IMR-90 (cell line): ENCODE results near the gene RBMXL3. TPM values are rescaled to one million over a fixed set of nuclear protein-coding genes. Genes with fewer than 3 reads are reported as not detected.

ENCODE experiments used
- ATAC-seq: fragments of 200-7000 bp; cut with Tn5 transposase; 2 replicates; pipeline ENCODE4 v1.9.1; 2020; ENCODE audit warnings: low read depth, mild to moderate bottlenecking, moderate library complexity
- BruUV-seq: library from RNA; stranded (reverse); fragments of 400-500 nt; replicated peaks from 2 replicates; lab custom pipeline; 2021; lab: Mats Ljungman, UMichigan
- CTCF ChIA-PET: fragments of 300-600 bp; formaldehyde crosslinking; extraction: SDS; loops from one replicate; lab custom pipeline; 2021; ENCODE audit warnings: antibody characterized with exemption; lab: Yijun Ruan, JAX
- POLR2A ChIA-PET: fragments of 300-600 bp; sonication (Branson Sonifier 250); formaldehyde crosslinking; loops from one replicate; lab custom pipeline; 2022; ENCODE audit warnings: antibody characterized with exemption; ENCODE audit not compliant: unreplicated experiment; lab: Charles Lee
- DNase-seq: peaks from one replicate; pipeline ENCODE4 v3.0.0; 2013
- H2AFZ ChIP-seq: replicated peaks from 2 replicates; pipeline ENCODE3; 2013; ENCODE audit warnings: low read length, mild to moderate bottlenecking; ENCODE audit not compliant: poor library complexity
- H2AK5ac ChIP-seq: 2 replicates; pipeline ENCODE4 v1.6.1; 2013; ENCODE audit warnings: low read depth, low read length, inconsistent platforms
- H2AK9ac ChIP-seq: replicated peaks from 2 replicates; pipeline ENCODE3; 2013; ENCODE audit warnings: mild to moderate bottlenecking, low read depth, low read length, moderate library complexity; ENCODE audit not compliant: poor library complexity
- H2BK120ac ChIP-seq: 2 replicates; pipeline ENCODE4 v1.6.1; 2013; ENCODE audit warnings: low read depth, low read length, inconsistent platforms
- H2BK15ac ChIP-seq: 3 replicates; pipeline ENCODE4 v1.6.1; 2013; ENCODE audit warnings: low read depth, low read length, inconsistent platforms
- H2BK20ac ChIP-seq: 2 replicates; pipeline ENCODE4 v1.6.1; 2013; ENCODE audit warnings: low read depth, mild to moderate bottlenecking, inconsistent platforms, low read length, moderate library complexity
- H2BK5ac ChIP-seq: 2 replicates; pipeline ENCODE4 v1.6.1; 2013; ENCODE audit warnings: mild to moderate bottlenecking, low read depth, low read length, inconsistent platforms; ENCODE audit not compliant: poor library complexity, severe bottlenecking
- H3K14ac ChIP-seq: replicated peaks from 2 replicates; pipeline ENCODE4 v1.6.1; 2013; ENCODE audit warnings: low read depth, low read length, inconsistent platforms
- H3K18ac ChIP-seq: 2 replicates; pipeline ENCODE4 v1.6.1; 2013; ENCODE audit warnings: low read depth, low read length, control low read depth
- H3K23ac ChIP-seq: 2 replicates; pipeline ENCODE4 v1.6.1; 2013; ENCODE audit warnings: low read depth, low read length, inconsistent platforms
- H3K27ac ChIP-seq: 2 replicates; pipeline ENCODE4 v1.5.1; 2013; ENCODE audit warnings: mild to moderate bottlenecking, control low read depth, low read length; ENCODE audit not compliant: insufficient read depth
- H3K27me3 ChIP-seq: 2 replicates; pipeline ENCODE4 v1.6.1; 2013; ENCODE audit warnings: low read length; ENCODE audit not compliant: control insufficient read depth, insufficient read depth
- H3K36me3 ChIP-seq: 2 replicates; pipeline ENCODE4 v1.6.1; 2013; ENCODE audit warnings: low read length, mixed read lengths; ENCODE audit not compliant: control insufficient read depth, insufficient read depth
- H3K4ac ChIP-seq: 2 replicates; pipeline ENCODE4 v1.6.1; 2013; ENCODE audit warnings: low read depth, low read length, inconsistent platforms
- H3K4me1 ChIP-seq: 2 replicates; pipeline ENCODE4 v1.6.1; 2013; ENCODE audit warnings: low read length, mixed read lengths; ENCODE audit not compliant: control insufficient read depth, insufficient read depth
- H3K4me2 ChIP-seq: 2 replicates; pipeline ENCODE4 v1.6.1; 2013; ENCODE audit warnings: low read depth, mild to moderate bottlenecking, control low read depth, low read length, moderate library complexity
- H3K4me3 ChIP-seq: 2 replicates; pipeline ENCODE4 v1.5.1; 2013; ENCODE audit warnings: low read depth, mild to moderate bottlenecking, control low read depth, low read length, moderate library complexity; ENCODE audit not compliant: insufficient read depth
- H3K56ac ChIP-seq: 2 replicates; pipeline ENCODE4 v1.6.1; 2013; ENCODE audit warnings: low read length, inconsistent platforms; ENCODE audit not compliant: insufficient read depth; ENCODE audit errors: extremely low read depth
- H3K79me1 ChIP-seq, 2 experiments: 2 replicates each; pipeline ENCODE4 v1.6.1; 2013; ENCODE audit warnings: low read length in 2 of 2, inconsistent platforms in 1 of 2, low read depth in 1 of 2
- H3K9ac ChIP-seq: 2 replicates; pipeline ENCODE4 v1.6.1; 2013; ENCODE audit warnings: low read depth, low read length, control low read depth
- H3K9me1 ChIP-seq: 2 replicates; pipeline ENCODE4 v1.6.1; 2013; ENCODE audit warnings: low read length, inconsistent platforms; ENCODE audit not compliant: insufficient read depth
- H3K9me3 ChIP-seq: 2 replicates; pipeline ENCODE4 v1.6.1; 2013; ENCODE audit warnings: low read length; ENCODE audit not compliant: control insufficient read depth, insufficient read depth
- H4K20me1 ChIP-seq: 2 replicates; pipeline ENCODE4 v1.6.1; 2013; ENCODE audit warnings: low read length, inconsistent platforms; ENCODE audit not compliant: insufficient read depth
- H4K5ac ChIP-seq: 2 replicates; pipeline ENCODE4 v1.6.1; 2013; ENCODE audit warnings: mild to moderate bottlenecking, low read depth, low read length, control low read depth
- H4K8ac ChIP-seq, 2 experiments: 2 replicates each; pipeline ENCODE4 v1.6.1; 2013; ENCODE audit warnings: low read depth in 2 of 2, low read length in 2 of 2, control low read depth in 1 of 2, inconsistent platforms in 1 of 2
- H4K91ac ChIP-seq: 2 replicates; pipeline ENCODE4 v1.6.1; 2013; ENCODE audit warnings: low read depth, low read length, inconsistent platforms; ENCODE audit not compliant: insufficient read depth
- BHLHE40 ChIP-seq: fragments of 150-350 bp; IDR thresholded peaks from 2 replicates; pipeline ENCODE4 v1.6.1; 2016; ENCODE audit warnings: mild to moderate bottlenecking, low read depth, low read length
- CEBPB ChIP-seq: IDR thresholded peaks from 2 replicates; pipeline ENCODE4 v1.6.1; 2012; ENCODE audit warnings: low read depth, low read length, improper control_type of control experiment
- CHD1 ChIP-seq: IDR thresholded peaks from 2 replicates; pipeline ENCODE4 v1.6.1; 2012; ENCODE audit warnings: low read depth, low read length, improper control_type of control experiment
- FOS ChIP-seq: fragments of 150-350 bp; IDR thresholded peaks from 2 replicates; pipeline ENCODE4 v1.6.1; 2016; ENCODE audit warnings: low read depth, low read length
- MAFK ChIP-seq: IDR thresholded peaks from 2 replicates; pipeline ENCODE4 v1.6.1; 2012; ENCODE audit warnings: low read depth, low read length, improper control_type of control experiment
- MAZ ChIP-seq: IDR thresholded peaks from 2 replicates; pipeline ENCODE4 v1.6.1; 2012; ENCODE audit warnings: low read depth, mild to moderate bottlenecking, low read length, improper control_type of control experiment, moderate library complexity, borderline replicate concordance
- MXI1 ChIP-seq: IDR thresholded peaks from 2 replicates; pipeline ENCODE4 v1.6.1; 2012; ENCODE audit warnings: low read depth, mild to moderate bottlenecking, low read length, moderate library complexity, borderline replicate concordance
- NFE2L2 ChIP-seq: fragments of 150-350 bp; IDR thresholded peaks from 2 replicates; pipeline ENCODE4 v1.6.1; 2016; ENCODE audit warnings: low read depth, mild to moderate bottlenecking, low read length
- POLR2A ChIP-seq: IDR thresholded peaks from 2 replicates; pipeline ENCODE4 v1.6.1; 2012; ENCODE audit warnings: mild to moderate bottlenecking, low read depth, low read length
- RAD21 ChIP-seq: IDR thresholded peaks from 2 replicates; pipeline ENCODE4 v1.6.1; 2012; ENCODE audit warnings: low read length, improper control_type of control experiment
- RCOR1 ChIP-seq: IDR thresholded peaks from 2 replicates; pipeline ENCODE4 v1.6.1; 2012; ENCODE audit warnings: mild to moderate bottlenecking, low read length, improper control_type of control experiment; ENCODE audit not compliant: insufficient replicate concordance
- RFX5 ChIP-seq: IDR thresholded peaks from 2 replicates; pipeline ENCODE4 v1.8.0; 2012; ENCODE audit warnings: low read depth, mild to moderate bottlenecking, low read length, moderate library complexity
- SMC3 ChIP-seq: fragments of 150-350 bp; IDR thresholded peaks from 2 replicates; pipeline ENCODE4 v1.6.1; 2016; ENCODE audit warnings: low read depth, mild to moderate bottlenecking, antibody characterized with exemption, low read length, moderate library complexity
- WGBS, 2 experiments: methylation state at CpG; one replicate each; pipeline versions ENCODE4 v1.1.5 to v1.1.7; 2013; ENCODE audit warnings: missing lambda C conversion rate in 2 of 2; ENCODE audit not compliant: insufficient read length in 1 of 2; ENCODE audit errors: extremely low coverage in 2 of 2; 5-methylcytosine and 5-hydroxymethylcytosine counted together
- dilution Hi-C: fragments of 300-500 bp; cut with HindIII; formaldehyde crosslinking; loops from one replicate; pipeline ENCODE4 v1.14.3; 2018; ENCODE audit warnings: low sequenced_read_pairs; ENCODE audit not compliant: unreplicated experiment
- in situ Hi-C: fragments of 300-500 bp; cut with MboI; formaldehyde crosslinking; loops from 3 replicates; pipeline ENCODE4 v1.14.3; 2019; ENCODE audit warnings: low sequenced_read_pairs, inconsistent platforms, mixed read lengths
- intact Hi-C: fragments of 100-400 bp; cut with micrococcal nuclease; formaldehyde crosslinking; loops from 2 replicates; pipeline ENCODE4 v1.10.0; 2022
- polyA plus RNA-seq, 3 experiments: library from polyadenylated mRNA; depleted of rRNA; stranded (reverse); fragments of >200 nt; gene quantifications; 2 replicates each; pipeline ENCODE4 v1.2.3, GENCODE V29; 2012; ENCODE audit warnings: low replicate concordance in 1 of 3
- total RNA-seq: library from RNA; depleted of rRNA; stranded (reverse); fragments of >200 nt; gene quantifications from 2 replicates; pipeline ENCODE4 v1.2.3, GENCODE V29; 2012
- TF ChIP-seq, protein P1 (sequence below): fragments of 150-350 bp; IDR thresholded peaks from 2 replicates; pipeline ENCODE4 v1.6.1; 2017; ENCODE audit warnings: mild to moderate bottlenecking, antibody characterized with exemption, low read length, low read depth
- TF ChIP-seq, protein P2 (sequence below): conservative IDR thresholded peaks from 2 replicates; pipeline ENCODE4 v1.5.1; 2012; ENCODE audit warnings: mild to moderate bottlenecking, low read depth, low read length, improper control_type of control experiment
- TF ChIP-seq, protein P3 (sequence below): fragments of 150-350 bp; IDR thresholded peaks from 2 replicates; pipeline ENCODE4 v1.6.1; 2016; ENCODE audit warnings: low read depth, mild to moderate bottlenecking, low read length, moderate library complexity, borderline replicate concordance

RBMXL3 gene
- total and polyA plus RNA-seq, 2 of the 4 experiments (the other 2 are of a cell fraction), result not detected

DNA sequence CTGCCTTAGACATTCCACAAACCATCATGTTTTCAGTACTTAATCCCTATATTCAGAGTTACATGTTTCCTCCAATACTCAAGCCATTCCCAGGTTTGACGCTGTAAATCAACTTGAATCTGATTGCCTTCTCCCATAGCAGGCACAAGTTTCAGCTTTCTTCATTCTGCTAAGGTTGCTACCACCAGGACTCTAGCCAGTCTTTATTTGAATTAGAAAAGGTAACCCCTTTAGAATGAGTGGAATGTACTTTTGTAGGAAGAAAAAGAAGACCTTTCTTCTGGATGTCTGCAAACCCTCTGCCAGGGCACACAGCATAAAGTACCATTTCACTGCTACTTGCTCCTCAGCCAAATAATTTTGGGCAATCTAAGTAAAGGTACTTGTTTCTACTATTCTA, 10.7 kb upstream of the RBMXL3 start:
- in situ Hi-C loops, result no loop called here
- POLR2A ChIA-PET, result no interaction called here

More for the DNA sequence above, 10.7 kb upstream of the RBMXL3 start:
- no CpG with 5 or more reads among the region's 1 CpG for WGBS, 2 experiments
- H2AK9ac ChIP-seq, result no peak overlapping the region
- intact Hi-C loops (no loop called here), dilution Hi-C loops (no loop called here)
- DNase-seq, result no peak
- no peak overlapping the region for H4K5ac ChIP-seq
- no peak overlapping the region for H2AK5ac ChIP-seq
- peaks cover 3% of the 10 kb centered on the region; the same call in 1 of the 2 replicates for H3K27me3 ChIP-seq
- H3K27ac ChIP-seq, result no peak overlapping the region
- H3K9ac ChIP-seq, result no peak overlapping the region
- ATAC-seq, result no peak
- H2BK20ac ChIP-seq, result no peak overlapping the region
- no peak overlapping the region for H3K4me3 ChIP-seq
- no peaks in the 10 kb centered on the region for H3K9me3 ChIP-seq
- no peak overlapping the region for H3K23ac ChIP-seq
- no peak overlapping the region for H3K4me2 ChIP-seq
- no peak overlapping the region for H2BK5ac ChIP-seq
- no peak overlapping the region for H2BK15ac ChIP-seq
- H3K14ac ChIP-seq, result no peak overlapping the region
- no peak for TF ChIP-seq CEBPB
- TF ChIP-seq NFE2L2, result no peak
- no peak for TF ChIP-seq MXI1
- TF ChIP-seq MAZ, result no peak
- no peak for TF ChIP-seq RAD21
- TF ChIP-seq, protein P1, sequence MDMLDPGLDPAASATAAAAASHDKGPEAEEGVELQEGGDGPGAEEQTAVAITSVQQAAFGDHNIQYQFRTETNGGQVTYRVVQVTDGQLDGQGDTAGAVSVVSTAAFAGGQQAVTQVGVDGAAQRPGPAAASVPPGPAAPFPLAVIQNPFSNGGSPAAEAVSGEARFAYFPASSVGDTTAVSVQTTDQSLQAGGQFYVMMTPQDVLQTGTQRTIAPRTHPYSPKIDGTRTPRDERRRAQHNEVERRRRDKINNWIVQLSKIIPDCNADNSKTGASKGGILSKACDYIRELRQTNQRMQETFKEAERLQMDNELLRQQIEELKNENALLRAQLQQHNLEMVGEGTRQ, result no peak
- TF ChIP-seq BHLHE40, result no peak
- no peak for TF ChIP-seq RFX5
- no peak for TF ChIP-seq CHD1
- TF ChIP-seq MAFK, result no peak
- TF ChIP-seq, protein P2, sequence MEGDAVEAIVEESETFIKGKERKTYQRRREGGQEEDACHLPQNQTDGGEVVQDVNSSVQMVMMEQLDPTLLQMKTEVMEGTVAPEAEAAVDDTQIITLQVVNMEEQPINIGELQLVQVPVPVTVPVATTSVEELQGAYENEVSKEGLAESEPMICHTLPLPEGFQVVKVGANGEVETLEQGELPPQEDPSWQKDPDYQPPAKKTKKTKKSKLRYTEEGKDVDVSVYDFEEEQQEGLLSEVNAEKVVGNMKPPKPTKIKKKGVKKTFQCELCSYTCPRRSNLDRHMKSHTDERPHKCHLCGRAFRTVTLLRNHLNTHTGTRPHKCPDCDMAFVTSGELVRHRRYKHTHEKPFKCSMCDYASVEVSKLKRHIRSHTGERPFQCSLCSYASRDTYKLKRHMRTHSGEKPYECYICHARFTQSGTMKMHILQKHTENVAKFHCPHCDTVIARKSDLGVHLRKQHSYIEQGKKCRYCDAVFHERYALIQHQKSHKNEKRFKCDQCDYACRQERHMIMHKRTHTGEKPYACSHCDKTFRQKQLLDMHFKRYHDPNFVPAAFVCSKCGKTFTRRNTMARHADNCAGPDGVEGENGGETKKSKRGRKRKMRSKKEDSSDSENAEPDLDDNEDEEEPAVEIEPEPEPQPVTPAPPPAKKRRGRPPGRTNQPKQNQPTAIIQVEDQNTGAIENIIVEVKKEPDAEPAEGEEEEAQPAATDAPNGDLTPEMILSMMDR, result no peak
- no peak for TF ChIP-seq RCOR1
- TF ChIP-seq POLR2A, result no peak
- TF ChIP-seq, protein P3, sequence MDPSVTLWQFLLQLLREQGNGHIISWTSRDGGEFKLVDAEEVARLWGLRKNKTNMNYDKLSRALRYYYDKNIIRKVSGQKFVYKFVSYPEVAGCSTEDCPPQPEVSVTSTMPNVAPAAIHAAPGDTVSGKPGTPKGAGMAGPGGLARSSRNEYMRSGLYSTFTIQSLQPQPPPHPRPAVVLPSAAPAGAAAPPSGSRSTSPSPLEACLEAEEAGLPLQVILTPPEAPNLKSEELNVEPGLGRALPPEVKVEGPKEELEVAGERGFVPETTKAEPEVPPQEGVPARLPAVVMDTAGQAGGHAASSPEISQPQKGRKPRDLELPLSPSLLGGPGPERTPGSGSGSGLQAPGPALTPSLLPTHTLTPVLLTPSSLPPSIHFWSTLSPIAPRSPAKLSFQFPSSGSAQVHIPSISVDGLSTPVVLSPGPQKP, result no peak
- no peak for TF ChIP-seq SMC3
- TF ChIP-seq FOS, result no peak
- H3K36me3 ChIP-seq, result 0 out of 2 replicates have a peak, but pooled peaks cover 1% of the 10 kb centered on the region
- no peak overlapping the region for H4K91ac ChIP-seq
- H3K4me1 ChIP-seq, result no peaks in the 10 kb centered on the region; the same call in none of the 2 replicates
- H2AFZ ChIP-seq, result no peak overlapping the region
- H3K18ac ChIP-seq, result no peak overlapping the region
- 0 out of 2 replicates have a peak, but pooled peaks cover 2% of the 10 kb centered on the region for H3K9me1 ChIP-seq
- H3K56ac ChIP-seq, result no peak overlapping the region
- H2BK120ac ChIP-seq, result no peak overlapping the region
- H4K8ac ChIP-seq, result no peak overlapping the region
- H4K20me1 ChIP-seq, result no peaks in the 10 kb centered on the region
- CTCF ChIA-PET, result no interaction called here
- no peaks in the 10 kb centered on the region for H3K79me1 ChIP-seq
- no peak overlapping the region for H3K4ac ChIP-seq
- no TSS peak for BruUV-seq
